Peyer's patch (tissue), 4 donors: Measurements from ENCODE around the gene EXD3.

ENCODE experiments used
- CTCF ChIP-seq, 6 experiments: fragments of 450-650 bp in 4 of 6; fragments of 200-600 bp in 2 of 6; sonication (generic) in 1 of 6; IDR thresholded peaks; one replicate each; pipeline ENCODE4 v1.5.1; 2017 to 2019; ENCODE audit warnings: antibody characterized with exemption in 6 of 6, mild to moderate bottlenecking in 3 of 6, moderate library complexity in 1 of 6
- POLR2A ChIP-seq, 2 donors: fragments of 450-650 bp; IDR thresholded peaks; one replicate each; pipeline ENCODE4 v1.5.1; 2017; ENCODE audit warnings: antibody characterized with exemption in 2 of 2, mild to moderate bottlenecking in 2 of 2, moderate library complexity in 2 of 2

GRCh38 chr9:137278061-137278701, 144.8 kb downstream of the EXD3 start:
- no peak for TF ChIP-seq CTCF (IDR thresholded peaks at IDR 0.05)
- TF ChIP-seq POLR2A (IDR thresholded peaks at IDR 0.05) = no peak
